Thyroid gland (tissue), 4 donors: ENCODE results near the gene SLC10A3. TPM values are rescaled to one million over a fixed set of nuclear protein-coding genes. Genes with fewer than 3 reads are reported as not detected.

Source experiments
- DNase-seq, 2 donors: peaks; one replicate each; pipeline ENCODE4 v3.0.0-alpha.2; 2019
- H3K27ac ChIP-seq, 3 donors: fragments of 200-600 bp; sonication (generic); 1 replicate in 2 of 3; 2 replicates in 1 of 3; pipeline ENCODE4 v1.5.1; 2016 to 2019; ENCODE audit warnings: mild to moderate bottlenecking in 1 of 3, moderate library complexity in 1 of 3
- H3K27me3 ChIP-seq: fragments of 200-600 bp; sonication (generic); one replicate; pipeline ENCODE4 v1.5.1; 2019
- H3K36me3 ChIP-seq, 2 donors: fragments of 200-600 bp; sonication (generic); one replicate each; pipeline ENCODE4 v1.5.1; 2016 to 2019
- H3K4me1 ChIP-seq, 2 donors: fragments of 200-600 bp; sonication (generic); one replicate each; pipeline ENCODE4 v1.5.1; 2017 to 2019
- H3K4me3 ChIP-seq, 3 donors: fragments of 200-600 bp; sonication (generic); replicated peaks in 1 of 3; 1 replicate in 2 of 3; 2 replicates in 1 of 3; pipeline ENCODE4 v1.5.1; 2016; ENCODE audit warnings: mild to moderate bottlenecking in 1 of 3
- H3K9me3 ChIP-seq: fragments of 200-600 bp; sonication (generic); one replicate; pipeline ENCODE4 v1.5.1; 2017
- CTCF ChIP-seq, 6 experiments: fragments of 200-600 bp in 3 of 6; fragments of 450-650 bp in 3 of 6; sonication (generic) in 3 of 6; IDR thresholded peaks; one replicate each; pipeline ENCODE4 v1.5.1; 2016 to 2019; ENCODE audit warnings: antibody characterized with exemption in 6 of 6, mild to moderate bottlenecking in 2 of 6, inconsistent platforms in 1 of 6, moderate library complexity in 1 of 6
- POLR2A ChIP-seq, 2 donors: fragments of 450-650 bp; IDR thresholded peaks; one replicate each; pipeline ENCODE4 v1.6.1; 2017; ENCODE audit warnings: antibody characterized with exemption in 2 of 2, mild to moderate bottlenecking in 2 of 2, moderate library complexity in 1 of 2
- WGBS, 2 donors: methylation state at CpG; one replicate each; pipeline ENCODE4 v1.1.5; 2017; 5-methylcytosine and 5-hydroxymethylcytosine counted together
- intact Hi-C: fragments of 100-400 bp; cut with DNase I; formaldehyde crosslinking; loops from one replicate; pipeline ENCODE4 v1.15.1; 2023
- total RNA-seq, 4 donors: library from RNA; depleted of rRNA; stranded (reverse); fragments of >200 nt; gene quantifications; one replicate each; pipeline ENCODE4 v1.2.3, GENCODE V29; 2016

SLC10A3 gene
- total RNA-seq, 4 donors from 2014 or later = 21.9 to 40.6 (median 29.3) TPM

DNA sequence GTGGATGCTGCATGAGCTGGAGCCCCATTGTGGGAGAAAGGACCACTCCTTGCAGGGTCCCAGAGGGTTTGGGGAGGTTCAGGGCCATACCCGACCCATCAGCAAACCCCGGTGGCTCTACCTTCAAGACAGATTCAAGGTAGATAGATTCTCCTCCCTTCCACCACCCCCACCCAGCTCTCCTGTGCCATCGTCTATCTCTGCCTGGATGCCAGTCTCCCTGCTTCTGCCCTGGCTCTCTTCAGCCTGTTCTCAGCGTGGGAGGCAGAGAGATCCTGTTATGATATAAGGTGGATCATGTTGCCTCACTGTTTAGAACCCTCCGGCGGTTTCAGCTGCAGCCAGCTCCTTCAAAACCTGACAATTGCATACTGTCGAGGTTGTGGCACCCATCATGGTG, 16.7 kb downstream of the SLC10A3 start:
- no peaks in the 10 kb centered on the region for H3K4me1 ChIP-seq
- no peak overlapping the region for H3K4me3 ChIP-seq
- H3K9me3 ChIP-seq = no peaks in the 10 kb centered on the region
- H3K27me3 ChIP-seq = no peaks in the 10 kb centered on the region
- DNase-seq = no peak
- H3K36me3 ChIP-seq = no peaks in the 10 kb centered on the region
- intact Hi-C loops = no loop called here
- no peak for TF ChIP-seq POLR2A (IDR thresholded peaks at IDR 0.05)
- no peak for TF ChIP-seq CTCF (IDR thresholded peaks at IDR 0.05)
- WGBS, 2 donors = 77 to 97% methylated on average over 3 to 4 of the region's 7 CpGs
- no peak overlapping the region for H3K27ac ChIP-seq

- Histone ChIP-seq H3K27ac (no peak overlapping the region), H3K4me1 (no peaks in the 10 kb centered on the region), H3K4me3 (no peak overlapping the region), H3K27me3 (no peaks in the 10 kb centered on the region), H3K36me3 (no peaks in the 10 kb centered on the region), H3K9me3 (no peaks in the 10 kb centered on the region)
- TF ChIP-seq CTCF (IDR thresholded peaks at IDR 0.05) (no peak), POLR2A (IDR thresholded peaks at IDR 0.05) (no peak)
- 82 to 88% methylated on average over 17 to 22 of the region's 28 CpGs for WGBS, 2 donors
- intact Hi-C loops = no loop called here
- DNase-seq = no peak
Observed at GRCh38 chrX:154472685-154473632, 17.5 kb downstream of the SLC10A3 start.

DNA sequence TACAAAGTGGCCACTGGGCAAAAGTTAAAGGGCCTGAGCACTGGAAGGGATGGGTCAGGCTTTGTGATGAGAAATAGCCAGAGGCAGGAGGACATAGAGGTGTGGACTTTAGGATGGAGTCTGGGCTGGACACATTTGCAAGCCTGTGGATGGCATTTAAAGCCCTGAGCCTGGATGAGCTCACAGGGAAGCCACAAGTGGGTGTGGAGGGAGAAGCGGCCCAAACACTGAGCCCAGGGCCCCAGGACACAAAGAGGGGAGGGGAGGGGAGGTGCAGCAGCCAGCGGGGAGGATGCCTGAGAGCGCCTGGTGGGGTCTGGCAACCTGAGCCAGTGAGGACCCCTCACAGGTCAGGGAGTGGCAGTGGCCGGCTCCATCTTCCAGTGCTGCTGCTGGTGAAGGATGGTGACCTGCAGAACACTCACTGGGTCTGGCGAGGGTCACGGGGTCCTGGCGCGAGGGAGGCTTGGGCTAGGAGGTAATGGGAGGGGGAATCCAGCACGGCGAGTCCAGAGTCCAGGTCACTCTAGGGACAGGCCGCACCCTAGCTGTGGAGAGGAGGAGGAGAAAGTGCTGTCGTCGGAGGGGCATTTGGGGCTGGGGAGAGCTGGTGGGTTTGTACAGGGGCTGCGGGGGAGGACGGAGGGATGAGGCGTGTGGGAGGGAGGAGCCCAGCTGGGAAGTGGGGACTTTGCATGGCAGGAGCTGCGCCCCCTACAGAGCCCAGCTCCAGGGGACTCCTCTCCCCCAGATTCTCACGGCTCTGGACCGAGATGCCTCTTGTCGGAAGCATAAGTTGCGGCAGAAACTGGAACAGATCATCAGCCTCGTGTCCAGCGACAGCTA, 18.4 kb downstream of the SLC10A3 start:
- Histone ChIP-seq H3K4me3 (no peak overlapping the region), H3K4me1 (no peaks in the 10 kb centered on the region), H3K27me3 (no peaks in the 10 kb centered on the region), H3K9me3 (no peaks in the 10 kb centered on the region), H3K27ac (no peak overlapping the region), H3K36me3 (no peaks in the 10 kb centered on the region)
- WGBS, 2 donors = 90 to 98% methylated on average over 8 to 13 of the region's 23 CpGs
- DNase-seq = no peak
- TF ChIP-seq POLR2A (IDR thresholded peaks at IDR 0.05) (no peak), CTCF (IDR thresholded peaks at IDR 0.05) (no peak)
- intact Hi-C loops = no loop called here

DNA sequence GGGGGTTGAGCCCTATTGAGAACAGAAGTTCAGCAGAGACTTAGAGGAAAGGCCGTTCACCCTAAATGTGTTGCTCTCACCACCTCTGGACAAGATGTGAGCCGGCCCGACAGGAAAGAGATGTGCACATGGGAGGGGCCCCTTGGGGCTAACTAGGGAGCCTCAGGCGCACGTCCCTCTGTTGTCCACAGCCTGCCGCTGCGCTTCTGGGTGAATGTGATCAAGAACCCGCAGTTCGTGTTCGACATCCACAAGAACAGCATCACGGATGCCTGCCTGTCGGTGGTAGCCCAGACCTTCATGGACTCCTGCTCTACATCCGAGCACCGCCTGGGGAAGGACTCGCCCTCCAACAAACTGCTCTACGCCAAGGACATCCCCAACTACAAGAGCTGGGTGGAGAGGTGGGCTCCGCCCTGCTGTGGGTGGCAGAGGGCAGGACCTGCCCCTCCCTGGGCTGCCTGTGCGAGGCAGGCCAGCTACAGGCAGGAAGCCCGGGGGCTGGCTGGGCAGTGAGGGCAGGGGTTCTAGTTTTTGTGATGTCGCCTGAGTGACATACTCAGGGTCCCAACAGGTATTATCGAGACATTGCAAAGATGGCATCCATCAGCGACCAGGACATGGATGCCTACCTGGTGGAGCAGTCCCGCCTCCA, 19.4 kb downstream of the SLC10A3 start:
- WGBS, 2 donors = 86 to 88% methylated on average over 4 to 10 of the region's 23 CpGs
- Histone ChIP-seq H3K4me3 (no peak overlapping the region), H3K9me3 (no peaks in the 10 kb centered on the region), H3K27me3 (no peaks in the 10 kb centered on the region), H3K27ac (no peak overlapping the region), H3K4me1 (no peaks in the 10 kb centered on the region), H3K36me3 (peaks cover 0 to 6% of the 10 kb centered on the region in 2 donors)
- TF ChIP-seq CTCF (IDR thresholded peaks at IDR 0.05) (no peak), POLR2A (IDR thresholded peaks at IDR 0.05) (no peak)
- DNase-seq = no peak
- intact Hi-C loops = no loop called here
